GM21367 (cell line): ENCODE data around the gene PDIA4.
A peak's percentile ranks its signal among the peaks of the same experiment; 100 is the strongest.
"Not testable (repeated sequence)": the region's sequence is repeated elsewhere in the genome, so short reads cannot be mapped to it uniquely, and the experiment has no call there.

Source experiments
- ATAC-seq: cut with Tn5 transposase; IDR thresholded peaks from one replicate; pipeline ENCODE4 v1.9.1; 2021; ENCODE audit not compliant: unreplicated experiment

The PDIA4 gene

DNA sequence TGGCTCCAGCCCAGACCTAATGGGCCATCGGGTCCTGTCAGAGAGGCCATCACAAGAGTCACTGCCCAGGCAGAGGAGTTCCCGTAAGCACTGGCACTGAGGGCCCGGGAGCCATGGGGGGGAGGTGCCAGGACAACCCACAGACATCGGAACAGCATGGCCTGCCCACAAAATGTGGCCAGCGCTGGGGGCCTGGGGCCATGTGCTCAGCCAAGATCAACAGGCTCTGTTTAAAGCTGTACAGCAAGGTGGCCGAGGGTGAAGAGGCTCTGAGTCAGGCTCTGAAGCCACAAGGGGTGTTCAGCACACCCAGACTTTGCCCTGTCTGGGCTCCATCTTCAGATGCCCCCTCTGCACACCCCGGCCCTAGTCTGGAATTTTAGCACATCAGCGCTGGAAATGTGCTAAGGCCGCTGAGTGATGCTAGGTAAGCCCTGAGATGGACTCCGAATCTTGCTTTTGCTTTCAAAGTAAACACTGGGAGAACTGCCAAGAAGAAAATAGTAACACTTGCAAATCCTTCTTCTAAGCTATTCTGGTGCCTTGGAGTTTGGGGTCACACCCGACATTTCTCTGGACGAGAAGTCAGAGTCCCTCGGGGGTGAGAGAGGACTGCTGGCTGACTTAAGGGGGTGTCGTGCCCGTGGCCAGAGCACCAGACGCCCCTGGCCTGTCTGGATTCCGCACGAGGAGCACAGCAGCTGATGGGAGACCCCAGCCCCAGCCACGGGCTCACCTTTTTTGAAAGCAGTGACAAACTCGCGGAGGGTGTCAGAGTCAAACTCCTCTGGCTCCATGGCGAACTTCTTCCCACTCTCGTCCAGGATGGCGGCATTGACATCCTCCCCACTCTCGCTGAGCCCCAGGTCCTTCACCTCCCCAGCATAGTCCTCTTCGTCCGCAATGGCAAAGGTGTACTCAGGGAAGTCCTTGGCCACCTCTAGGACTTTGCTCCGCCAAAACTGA is 23.6 kb downstream of the PDIA4 start:
- ATAC-seq: no peak

- ATAC-seq: no peak
These were observed 24.6 kb downstream of the PDIA4 start for GRCh38 chr7:149003560-149004305.

DNA sequence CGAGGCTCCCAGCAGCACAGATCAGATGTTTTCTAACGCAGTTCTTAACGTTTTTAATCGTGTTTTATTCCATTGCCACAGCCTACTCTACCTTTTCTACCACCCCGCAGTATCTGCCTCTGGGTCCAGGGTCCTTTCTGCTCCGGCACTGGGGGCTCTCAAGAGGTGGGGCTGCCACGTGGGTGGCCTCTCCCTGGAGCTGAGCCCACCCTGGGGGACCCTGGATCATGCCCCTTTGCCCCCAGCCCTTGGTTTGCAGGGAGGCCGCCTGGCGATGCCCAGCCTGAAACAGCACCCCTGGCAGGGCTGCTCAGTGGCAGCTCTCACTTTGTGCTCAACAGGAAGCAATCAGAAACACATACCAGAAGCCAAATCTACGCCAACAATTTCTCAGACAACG is 25.3 kb downstream of the PDIA4 start:
- ATAC-seq: no peak

DNA sequence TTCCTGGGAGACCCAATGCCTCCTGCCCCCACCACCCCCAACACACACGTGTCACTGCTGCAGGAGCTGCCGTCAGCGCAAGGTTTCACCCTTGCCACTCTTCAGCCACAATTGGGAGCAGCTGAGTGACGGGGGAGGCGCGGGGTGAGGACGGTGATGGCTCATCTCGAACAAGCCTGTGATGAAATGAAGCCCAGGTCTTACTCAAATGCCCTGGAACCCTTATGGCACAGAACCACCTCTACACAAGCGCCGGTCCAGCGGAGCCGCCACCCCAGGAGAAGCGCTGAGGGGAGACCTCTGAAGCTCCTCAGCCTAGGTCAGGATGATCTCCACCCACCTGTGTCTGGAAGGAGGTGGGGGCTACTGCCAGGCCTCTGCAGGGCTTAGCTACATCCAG is 25.7 kb downstream of the PDIA4 start:
- ATAC-seq: no peak

DNA sequence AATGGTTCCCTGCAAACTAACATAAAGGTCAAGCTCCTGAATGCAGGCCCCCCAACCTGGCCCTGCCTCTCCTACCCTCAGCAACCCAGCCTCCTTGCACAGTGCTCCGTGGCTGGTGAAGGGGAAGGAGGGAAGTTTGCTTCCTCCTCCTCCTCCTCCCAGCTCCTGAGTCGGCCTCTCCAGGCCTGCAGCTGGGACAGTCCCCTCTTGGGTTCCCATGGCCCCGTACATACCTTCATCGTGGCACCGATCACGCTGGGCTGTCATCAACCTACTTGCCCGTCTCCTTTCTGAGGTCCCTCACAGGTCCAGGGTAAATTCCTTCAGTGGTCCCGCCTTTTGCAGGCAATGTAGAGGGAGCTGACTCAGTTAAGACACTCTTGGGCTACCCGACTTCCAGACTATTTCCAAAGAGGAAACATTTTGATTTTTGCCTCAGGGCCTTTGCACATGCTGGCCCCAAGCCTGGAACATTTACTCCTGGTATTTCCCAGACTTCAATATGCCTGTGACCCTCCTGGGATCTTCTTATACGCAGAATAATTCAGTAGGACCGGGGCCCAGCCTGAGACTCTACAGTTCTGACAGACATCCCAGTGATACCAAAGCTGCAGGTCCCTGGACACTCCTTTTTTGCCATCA is 26.8 kb downstream of the PDIA4 start:
- no peak for ATAC-seq

DNA sequence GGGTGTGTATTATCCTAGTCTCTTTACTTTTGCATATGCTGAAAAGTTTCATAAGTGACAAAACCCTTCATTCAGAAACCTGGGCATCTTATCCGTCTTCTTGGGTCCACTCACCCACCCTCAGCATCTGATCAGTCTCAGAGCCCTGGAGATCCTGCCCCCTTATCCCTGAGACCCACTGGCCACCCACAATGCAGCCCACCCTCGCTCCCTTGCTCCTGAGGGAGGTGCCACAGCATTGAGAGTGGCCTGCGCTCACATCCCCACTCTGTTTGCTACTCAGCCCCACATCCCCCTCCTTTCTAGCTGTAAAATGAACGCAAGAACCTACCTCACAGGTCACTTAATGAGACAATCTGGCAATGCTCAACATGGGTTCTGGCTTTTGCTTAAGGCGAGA is 27.3 kb downstream of the PDIA4 start:
- ATAC-seq: no peak

DNA sequence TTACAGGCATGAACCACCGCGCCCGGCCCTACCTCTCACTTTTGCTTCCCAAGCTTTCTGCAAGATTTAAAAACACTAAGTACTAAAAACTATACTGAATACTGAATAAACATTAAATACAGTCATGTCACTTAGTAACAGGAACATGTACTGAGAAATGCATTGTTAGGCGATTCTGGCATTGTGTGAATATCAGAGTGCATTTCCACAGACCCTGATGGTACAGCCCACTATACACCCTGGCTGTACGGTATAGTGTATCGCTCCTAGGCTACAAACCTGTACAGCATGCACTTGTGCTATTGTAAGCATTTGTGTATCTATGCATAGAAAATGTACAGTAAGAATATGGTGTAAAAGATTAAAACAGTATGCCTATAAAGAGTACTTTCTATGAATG is 29.1 kb downstream of the PDIA4 start:
- no peak for ATAC-seq

GRCh38 chr7:148997497-148997896 is 30.8 kb downstream of the PDIA4 start:
- no peak for ATAC-seq

GRCh38 chr7:148994576-148994975 is 33.7 kb downstream of the PDIA4 start:
- no peak for ATAC-seq

DNA sequence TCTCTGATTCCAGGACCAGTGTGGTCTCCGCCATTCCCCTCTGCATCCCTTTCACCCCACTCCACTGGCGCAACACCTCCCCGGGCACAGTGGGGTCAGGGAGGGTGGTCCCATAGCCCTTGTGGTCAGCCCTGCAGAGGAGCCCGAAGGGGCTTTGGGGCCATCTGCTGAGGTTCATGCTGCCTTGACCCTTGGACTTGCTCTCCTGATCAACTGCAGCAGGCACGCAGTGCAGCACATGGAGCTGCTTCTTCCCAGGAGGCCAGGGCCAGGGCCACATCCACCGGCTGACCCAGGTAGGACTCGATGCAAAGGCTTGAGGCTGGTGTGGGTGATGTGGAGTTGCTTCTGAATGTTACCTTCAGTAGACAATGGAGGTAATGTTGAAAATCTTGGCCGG is 35.1 kb downstream of the PDIA4 start:
- ATAC-seq: no peak

DNA sequence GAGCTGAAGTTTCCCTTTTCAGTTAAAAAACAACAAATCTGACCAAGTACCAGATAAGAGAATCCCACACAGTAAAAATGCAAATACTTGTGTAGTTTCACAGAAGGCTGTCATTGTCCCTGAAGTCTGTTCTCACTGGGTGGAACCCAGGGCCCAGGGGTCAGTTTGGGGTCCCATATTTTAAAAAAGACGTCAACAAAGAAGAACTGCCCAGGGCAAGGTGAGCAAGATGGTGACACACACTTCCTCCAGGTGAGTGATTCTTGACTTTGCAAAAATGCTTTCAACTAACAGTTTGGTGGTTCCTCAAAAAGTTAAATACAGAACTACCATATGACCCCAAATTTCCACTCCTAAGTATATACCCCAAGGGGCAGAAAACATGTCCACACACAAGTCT is 36.8 kb downstream of the PDIA4 start:
- no peak for ATAC-seq

- ATAC-seq: no peak
These were observed 40.4 kb downstream of the PDIA4 start for GRCh38 chr7:148987751-148988512.

DNA sequence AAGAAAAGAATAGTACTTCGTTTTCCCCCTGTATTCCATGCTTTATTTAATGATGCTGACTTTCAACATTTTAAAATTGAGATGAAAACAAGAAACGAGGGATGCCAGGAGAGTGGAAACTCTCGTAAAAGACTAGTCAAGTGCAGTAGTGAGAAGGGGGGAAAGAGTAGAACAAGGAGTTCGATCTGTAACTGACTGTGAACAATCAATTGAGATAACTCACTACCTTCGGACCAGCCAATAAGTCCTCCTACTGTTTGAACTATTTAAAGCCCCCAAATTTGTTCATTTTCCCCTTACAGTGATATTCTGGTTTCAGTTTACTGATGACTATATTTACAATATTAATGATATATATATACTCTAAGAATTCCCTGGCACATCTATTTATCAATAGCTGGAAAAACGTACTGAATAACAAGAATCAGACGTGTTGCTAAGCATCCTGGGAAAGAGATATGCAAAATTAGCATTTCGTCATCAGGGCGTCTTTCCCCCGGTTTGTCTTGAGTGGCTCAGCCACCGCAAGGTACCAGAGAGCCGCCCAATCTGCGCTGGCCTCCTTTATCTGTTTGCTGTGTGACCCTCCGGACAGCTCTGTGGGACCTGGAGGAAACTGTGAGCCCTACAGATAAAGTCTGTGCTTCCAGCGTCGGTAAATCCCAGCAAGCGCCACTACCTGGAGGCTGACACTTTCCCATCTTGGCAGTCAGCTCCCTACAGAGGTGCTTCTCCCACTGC is 41.1 kb downstream of the PDIA4 start:
- ATAC-seq: peak; percentile 93

- ATAC-seq: no peak
These were observed 41.6 kb downstream of the PDIA4 start for GRCh38 chr7:148986742-148987009.

DNA sequence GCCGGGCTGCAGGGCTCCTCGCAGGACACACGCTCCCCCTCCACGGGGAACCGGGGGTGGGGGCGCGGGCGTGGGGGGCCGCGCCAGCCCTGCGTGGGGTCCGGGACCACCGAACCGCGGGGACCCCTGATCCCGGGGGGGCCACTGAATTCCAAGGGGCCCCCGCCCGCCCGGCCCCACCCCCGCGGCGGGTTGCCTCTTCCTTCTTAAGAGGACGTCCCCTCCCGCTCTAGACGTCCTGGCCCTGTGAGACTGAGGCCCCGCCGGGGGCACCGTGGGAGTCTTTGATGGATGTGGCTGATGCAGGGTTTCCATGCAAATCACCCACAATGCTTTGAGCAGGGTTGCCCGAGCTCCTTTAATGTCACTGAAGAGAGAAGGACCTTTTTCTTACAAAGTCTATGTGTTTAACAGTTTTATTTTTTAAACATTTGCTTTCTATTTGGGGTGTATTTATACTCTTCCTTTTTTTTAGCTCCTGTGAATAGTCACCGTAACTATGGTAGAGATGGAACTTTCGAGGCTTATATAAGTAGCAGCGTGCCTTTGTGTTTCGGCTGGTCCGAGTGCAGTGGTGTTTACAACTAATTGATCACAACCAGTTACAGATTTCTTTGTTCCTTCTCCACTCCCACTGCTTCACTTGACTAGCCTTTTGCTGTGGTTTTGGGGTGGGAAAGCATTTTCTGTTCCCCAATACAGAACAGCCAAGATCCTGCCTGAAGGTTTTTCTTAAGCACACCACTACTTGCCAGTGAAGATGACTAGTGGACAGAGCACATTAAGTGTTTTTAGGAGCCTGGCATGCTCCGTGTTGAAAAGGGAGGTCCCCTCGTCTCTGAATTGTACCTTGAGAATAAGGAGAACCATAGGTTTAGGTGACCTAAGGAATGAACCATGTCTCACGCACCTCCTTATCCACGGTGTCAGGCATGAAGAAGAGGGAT is 44.8 kb downstream of the PDIA4 start:
- peak; percentile 49 for ATAC-seq

DNA sequence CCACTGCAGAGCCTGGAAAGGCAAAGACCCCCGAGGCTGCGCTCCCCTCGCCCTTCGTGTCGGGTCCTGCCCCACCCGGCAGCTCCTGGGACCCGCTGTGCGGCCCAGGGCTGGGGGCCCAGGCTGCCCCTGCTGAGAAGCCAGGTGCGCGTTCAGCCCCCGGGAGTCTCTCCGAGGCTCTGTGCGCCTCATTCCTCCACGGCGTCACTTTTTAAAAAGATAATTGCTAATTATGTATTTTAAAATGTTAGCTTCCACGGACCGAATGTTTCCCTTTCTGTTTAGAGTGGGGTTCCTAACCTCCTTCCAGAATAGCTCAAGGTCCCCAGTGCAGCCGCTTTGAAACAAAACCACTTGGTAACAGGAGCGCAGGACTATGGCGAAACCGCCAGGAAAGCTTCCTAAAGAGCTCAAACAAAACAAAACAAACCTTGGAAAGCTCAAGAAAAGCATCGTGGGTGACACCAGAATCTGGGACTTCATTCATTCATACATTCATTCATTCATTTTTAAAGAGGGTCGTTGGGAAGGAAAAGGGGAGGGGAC is 45.6 kb downstream of the PDIA4 start:
- no peak for ATAC-seq

GRCh38 chr7:148979827-148980226 is 48.5 kb downstream of the PDIA4 start:
- no peak for ATAC-seq

- not testable (repeated sequence) for ATAC-seq
These were observed 49.2 kb downstream of the PDIA4 start for GRCh38 chr7:148979072-148979471.

DNA sequence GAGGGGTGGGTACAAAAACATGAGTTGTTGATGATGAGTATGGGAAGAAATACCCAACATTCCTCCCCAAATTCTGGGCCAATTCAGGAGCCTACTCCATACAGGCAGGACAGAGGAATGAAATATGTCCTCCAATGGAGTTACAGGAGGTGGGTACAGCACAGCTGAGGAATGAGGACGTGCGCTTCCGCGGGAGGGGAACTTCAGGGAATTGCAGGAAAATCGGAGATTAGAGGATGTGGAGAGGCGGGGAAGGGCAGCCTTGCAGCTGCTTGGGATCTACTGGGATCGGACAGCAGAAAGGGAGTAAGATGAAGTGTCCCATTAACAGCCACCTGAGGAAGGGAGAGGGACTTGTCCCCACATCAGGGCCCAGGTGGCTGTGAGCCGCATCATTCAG is 50.2 kb downstream of the PDIA4 start:
- ATAC-seq: no peak
